Muscle layer of duodenum (tissue), 2 donors: ENCODE data around the gene FAM107B.
A peak's percentile ranks its signal among the peaks of the same experiment; 100 is the strongest.

Experiments
- H3K27ac ChIP-seq: one replicate; pipeline ENCODE4 v1.7.0; 2013; ENCODE audit warnings: mild to moderate bottlenecking, low read length
- H3K27me3 ChIP-seq: one replicate; pipeline ENCODE4 v1.7.0; 2013; ENCODE audit warnings: low read depth, mild to moderate bottlenecking, control low read depth, low read length
- H3K36me3 ChIP-seq, 2 donors: one replicate each; pipeline ENCODE4 v1.7.0; 2013; ENCODE audit warnings: low read length in 2 of 2, control low read depth in 1 of 2, mild to moderate bottlenecking in 1 of 2; ENCODE audit not compliant: insufficient read depth in 2 of 2, control insufficient read depth in 1 of 2
- H3K4me1 ChIP-seq, 2 donors: one replicate each; pipeline ENCODE4 v1.7.0; 2013; ENCODE audit warnings: low read length in 2 of 2, mild to moderate bottlenecking in 2 of 2, control low read depth in 1 of 2, moderate library complexity in 1 of 2; ENCODE audit not compliant: insufficient read depth in 2 of 2, control insufficient read depth in 1 of 2
- H3K4me3 ChIP-seq, 2 donors: one replicate each; pipeline ENCODE4 v1.7.0; 2013; ENCODE audit warnings: low read length in 2 of 2, low read depth in 1 of 2, mild to moderate bottlenecking in 1 of 2
- H3K9me3 ChIP-seq, 2 donors: one replicate each; pipeline ENCODE4 v1.7.0; 2013; ENCODE audit warnings: low read length in 2 of 2, control low read depth in 1 of 2, mild to moderate bottlenecking in 1 of 2; ENCODE audit not compliant: control insufficient read depth in 1 of 2
- donor health status: healthy.

The FAM107B gene

DNA sequence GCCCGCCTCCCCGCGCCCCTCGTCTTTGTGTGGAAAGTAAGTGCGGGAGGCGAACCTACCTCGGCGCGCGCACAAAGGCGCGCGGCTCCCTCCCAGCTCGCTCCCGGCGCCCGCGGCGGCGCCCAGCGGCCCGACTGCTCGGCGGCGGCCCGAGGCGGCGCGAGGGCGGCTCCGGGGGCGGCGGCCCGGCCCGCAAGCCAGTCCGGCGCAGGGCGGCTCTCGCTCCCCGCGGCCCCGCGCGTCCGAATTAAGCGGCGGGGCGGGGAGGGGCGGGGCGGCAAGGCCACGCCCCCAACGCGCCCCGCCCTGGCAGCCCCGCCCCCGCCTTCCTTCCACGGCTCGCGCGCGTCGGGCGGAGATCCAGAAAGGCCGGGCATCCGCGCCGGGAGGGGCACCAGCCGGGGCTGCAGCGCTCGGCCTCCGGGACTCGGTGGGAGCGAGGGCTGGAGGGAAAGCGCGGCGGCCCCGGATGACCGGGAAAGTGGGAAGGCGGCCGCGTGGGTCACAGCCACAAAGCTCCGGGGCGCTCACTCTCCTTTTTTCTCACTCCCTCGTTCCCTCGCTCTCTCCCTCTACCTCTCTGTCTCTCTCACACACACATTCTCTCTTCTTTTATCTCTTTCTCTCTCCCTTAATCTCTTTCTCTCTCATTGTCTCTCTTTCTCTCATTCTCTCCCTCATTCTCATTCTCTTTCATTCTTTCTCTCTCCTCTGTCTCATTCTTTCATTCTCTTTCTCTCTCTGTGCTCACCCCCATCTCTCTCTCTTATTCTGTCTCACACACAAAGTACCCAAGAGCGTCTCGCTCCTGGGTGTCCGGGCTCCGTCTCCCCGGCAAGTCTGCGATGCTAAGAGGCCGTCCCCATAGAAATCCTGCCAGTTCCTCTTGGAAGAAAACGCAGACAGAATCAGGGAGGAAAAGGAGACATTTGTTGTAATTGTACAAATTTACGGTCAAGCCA lies 170.2 kb downstream of the FAM107B start:
- Histone ChIP-seq H3K27ac (peak overlapping the region; percentile 86), H3K4me1 (peaks cover 15 to 23% of the 10 kb centered on the region in 2 donors), H3K36me3 (peaks cover 2 to 5% of the 10 kb centered on the region in 2 donors), H3K27me3 (no peaks in the 10 kb centered on the region), H3K9me3 (no peaks in the 10 kb centered on the region), H3K4me3 (peak overlapping the region; percentile 59 to 74)

DNA sequence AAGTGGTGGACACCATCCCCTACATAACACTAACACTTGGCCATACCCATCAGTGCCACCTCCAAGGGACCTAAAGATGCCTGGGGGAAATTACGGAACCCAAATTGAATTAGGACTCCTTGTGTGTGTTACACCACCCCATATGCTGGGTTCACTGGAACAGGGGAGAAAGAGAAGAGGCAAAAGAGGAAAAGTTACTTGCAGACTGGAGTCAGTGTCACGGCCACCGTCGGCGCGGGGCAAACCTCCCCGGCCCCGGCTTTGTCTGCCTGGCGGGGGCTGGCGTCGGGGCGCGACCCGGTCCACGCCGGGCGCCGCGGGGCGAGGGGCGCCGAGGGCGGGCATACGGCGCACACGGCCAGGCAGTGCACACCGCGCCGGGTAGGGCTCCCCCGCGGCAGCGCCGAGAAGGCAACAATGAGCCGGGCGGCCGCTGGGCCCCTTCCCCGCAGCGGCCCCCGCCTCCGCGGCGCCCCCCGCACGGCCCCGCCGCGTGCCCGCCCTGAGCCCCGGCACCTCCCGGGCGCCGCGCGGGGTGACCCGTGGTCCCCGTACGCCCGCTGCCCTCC lies 171.1 kb downstream of the FAM107B start:
- Histone ChIP-seq H3K27ac (peak overlapping the region; percentile 69), H3K9me3 (no peaks in the 10 kb centered on the region), H3K4me1 (peaks cover 15 to 23% of the 10 kb centered on the region in 2 donors), H3K36me3 (peaks cover 9 to 10% of the 10 kb centered on the region in 2 donors), H3K4me3 (peak overlapping the region; percentile 80 to 98), H3K27me3 (no peaks in the 10 kb centered on the region)

DNA sequence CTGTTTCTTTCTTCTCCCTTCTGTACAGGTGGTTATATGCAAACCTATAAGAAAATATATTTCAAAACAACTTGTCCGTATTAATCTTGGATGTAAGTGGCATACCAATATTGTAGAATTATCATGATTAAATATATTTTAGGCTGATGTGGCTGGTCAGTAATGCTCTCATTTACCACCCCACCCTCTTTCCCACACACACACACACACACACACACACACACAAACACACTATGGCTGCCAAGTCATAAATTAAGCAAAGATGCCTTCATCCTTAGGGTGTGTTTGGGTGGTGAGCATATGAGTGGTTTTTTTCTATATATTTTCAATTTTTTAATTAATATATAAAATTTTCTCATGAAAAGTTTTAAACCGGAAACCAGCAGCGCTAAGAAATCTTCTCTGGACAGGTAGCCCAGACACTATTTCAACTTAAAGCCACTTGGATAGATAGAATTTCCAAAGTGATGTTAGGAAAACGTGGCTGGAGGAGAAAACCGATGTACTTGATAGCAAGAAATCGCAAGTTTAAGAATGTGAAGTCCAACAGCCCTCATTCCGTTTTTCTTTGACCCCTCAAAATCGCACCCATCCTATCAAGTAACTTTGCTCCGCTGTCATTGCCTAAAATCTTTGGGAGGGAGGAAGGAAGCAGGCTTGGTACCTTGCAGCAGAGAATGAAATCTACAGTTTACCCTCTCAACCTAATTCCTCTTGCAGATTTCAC lies 171.7 kb downstream of the FAM107B start:
- Histone ChIP-seq H3K27ac (peak overlapping the region; percentile 69), H3K9me3 (no peaks in the 10 kb centered on the region), H3K4me1 (peaks cover 15 to 23% of the 10 kb centered on the region in 2 donors), H3K27me3 (no peaks in the 10 kb centered on the region), H3K4me3 (peak overlapping the region; percentile 80 to 98), H3K36me3 (peaks cover 15 to 16% of the 10 kb centered on the region in 2 donors)

DNA sequence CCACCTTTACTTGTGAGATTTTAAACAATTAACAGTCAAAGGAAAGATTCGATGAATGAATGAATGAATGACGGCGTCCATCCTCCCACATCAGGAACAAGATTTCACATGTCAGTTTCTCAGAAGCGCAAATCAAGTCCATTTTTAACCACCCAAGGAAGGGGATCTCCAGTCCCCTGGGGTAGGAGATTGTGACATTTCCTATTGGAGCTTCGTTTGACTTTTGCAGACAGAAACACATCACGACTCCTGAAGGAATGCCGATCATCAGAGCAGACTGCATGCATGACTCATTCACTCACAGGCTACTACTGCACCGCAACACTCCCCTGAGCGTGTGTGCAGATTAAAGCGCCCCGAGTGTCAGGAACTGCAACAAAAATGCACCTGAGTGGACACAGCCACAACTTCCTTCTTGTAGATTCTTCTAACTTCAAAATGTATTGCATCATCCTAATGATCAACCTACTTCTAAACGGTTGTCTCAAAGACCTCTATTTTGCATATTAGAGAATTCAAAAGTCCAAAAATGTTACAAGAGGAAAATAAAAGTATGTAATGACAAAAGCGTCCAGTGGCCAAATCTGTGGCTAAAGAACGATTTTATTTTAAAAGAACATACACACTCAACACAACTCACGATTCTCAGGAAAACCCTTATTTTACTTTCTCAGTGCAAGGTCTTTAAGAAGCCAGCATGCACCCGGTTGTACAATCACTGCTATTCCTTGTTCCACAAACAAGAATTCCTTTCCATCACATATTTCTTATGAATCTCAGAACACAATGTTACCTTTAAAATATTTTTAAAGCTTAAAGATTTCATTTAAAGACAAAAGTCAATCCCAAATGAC lies 172.6 kb downstream of the FAM107B start:
- no peaks in the 10 kb centered on the region for H3K27me3 ChIP-seq
- H3K9me3 ChIP-seq, result no peaks in the 10 kb centered on the region
- H3K4me3 ChIP-seq, result peak overlapping the region; percentile 37 to 41
- no peak overlapping the region for H3K27ac ChIP-seq
- peaks cover 16% of the 10 kb centered on the region in 2 donors for H3K36me3 ChIP-seq
- H3K4me1 ChIP-seq, result peaks cover 15 to 23% of the 10 kb centered on the region in 2 donors

DNA sequence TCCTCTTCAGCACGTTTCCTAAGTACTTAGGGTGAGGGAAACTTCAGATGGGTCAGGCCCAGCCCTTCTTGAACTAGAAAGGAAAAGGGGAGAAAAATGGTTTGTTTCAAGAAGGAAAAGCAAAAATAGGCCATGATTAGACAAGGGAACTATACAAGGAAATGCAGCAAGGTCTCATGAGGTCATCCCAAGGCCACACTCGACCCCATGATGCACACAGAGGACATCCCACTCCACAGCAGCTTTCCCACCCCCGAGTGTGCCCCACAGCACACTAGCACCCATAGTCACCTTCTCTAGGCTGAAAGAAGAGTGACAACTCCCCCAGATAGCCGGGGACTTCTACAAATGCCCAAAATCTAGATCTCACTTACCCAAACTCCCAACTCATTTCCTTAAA lies 173.4 kb downstream of the FAM107B start:
- no peak overlapping the region for H3K27ac ChIP-seq
- H3K27me3 ChIP-seq, result no peaks in the 10 kb centered on the region
- peaks cover 16% of the 10 kb centered on the region in 2 donors for H3K36me3 ChIP-seq
- H3K4me3 ChIP-seq, result no peak overlapping the region
- H3K4me1 ChIP-seq, result peaks cover 15 to 23% of the 10 kb centered on the region in 2 donors
- no peaks in the 10 kb centered on the region for H3K9me3 ChIP-seq

DNA sequence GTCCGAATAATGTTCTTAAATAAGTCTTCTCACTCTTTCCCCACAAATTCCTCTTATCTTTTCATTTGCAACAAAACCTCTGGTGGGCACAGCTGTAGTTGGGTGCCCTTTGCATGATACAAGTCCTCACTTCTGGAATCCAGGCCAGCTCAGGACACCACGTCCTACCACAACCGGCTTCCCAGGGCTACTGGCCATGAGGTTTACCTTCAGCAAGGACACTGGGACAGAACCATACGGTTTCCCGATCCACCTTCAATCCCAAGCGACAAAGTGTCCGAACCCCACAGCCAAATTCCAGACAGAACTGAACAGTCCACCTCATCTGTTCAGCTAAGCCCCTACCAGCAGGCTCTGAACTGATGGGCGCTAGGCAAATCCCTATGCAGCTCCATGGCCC lies 174.6 kb downstream of the FAM107B start:
- H3K9me3 ChIP-seq, result no peaks in the 10 kb centered on the region
- no peak overlapping the region for H3K27ac ChIP-seq
- H3K27me3 ChIP-seq, result no peaks in the 10 kb centered on the region
- peaks cover 16% of the 10 kb centered on the region in 2 donors for H3K36me3 ChIP-seq
- no peak overlapping the region for H3K4me3 ChIP-seq
- H3K4me1 ChIP-seq, result peaks cover 15 to 18% of the 10 kb centered on the region in 2 donors

DNA sequence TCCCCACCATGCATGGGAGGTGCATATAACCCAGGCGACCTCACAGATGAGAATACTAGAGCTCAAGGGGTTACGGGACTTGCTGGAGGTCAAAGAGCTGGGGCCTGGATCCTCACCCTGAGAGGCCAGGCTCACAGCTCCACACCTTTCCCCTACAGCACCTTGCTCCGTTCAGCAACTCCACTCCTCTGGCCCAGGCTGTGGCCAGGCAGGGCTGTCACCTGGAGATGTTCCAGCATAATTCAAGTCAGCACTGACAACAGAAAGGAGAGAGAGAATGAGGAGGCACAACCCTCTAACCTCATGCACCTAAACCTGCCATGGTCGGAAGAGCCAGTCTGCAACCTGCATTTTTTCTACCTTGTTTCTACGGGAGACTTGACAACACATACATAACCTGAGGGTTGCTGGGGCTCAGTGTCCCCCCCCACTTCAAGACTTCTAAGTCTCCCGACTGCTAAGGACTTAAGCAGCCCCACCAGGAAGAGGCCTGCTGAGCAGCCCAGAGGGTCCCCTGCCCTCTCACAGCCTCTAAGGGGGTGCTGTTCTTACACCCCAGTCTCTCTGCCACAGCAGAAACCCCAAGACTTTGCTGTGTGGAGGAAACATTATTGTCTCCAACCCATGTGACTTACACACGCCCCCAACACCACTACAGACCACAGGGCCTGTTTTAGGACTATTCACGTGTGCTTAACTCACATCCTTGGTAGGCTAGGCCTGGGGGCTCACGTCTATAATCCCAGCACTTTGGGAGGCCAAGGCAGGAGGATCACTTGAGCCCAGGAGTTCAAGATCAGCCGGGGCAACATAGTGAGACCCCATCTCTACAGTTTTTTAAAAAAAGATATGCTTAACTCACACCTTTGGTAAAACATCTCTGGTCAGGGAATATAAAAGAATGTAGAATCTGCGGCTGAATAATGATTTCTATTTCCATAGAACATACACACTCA lies 175.6 kb downstream of the FAM107B start:
- Histone ChIP-seq H3K27ac (no peak overlapping the region), H3K9me3 (no peaks in the 10 kb centered on the region), H3K36me3 (peaks cover 16% of the 10 kb centered on the region in 2 donors), H3K4me3 (no peak overlapping the region), H3K27me3 (no peaks in the 10 kb centered on the region), H3K4me1 (peaks cover 15 to 22% of the 10 kb centered on the region in 2 donors)

DNA sequence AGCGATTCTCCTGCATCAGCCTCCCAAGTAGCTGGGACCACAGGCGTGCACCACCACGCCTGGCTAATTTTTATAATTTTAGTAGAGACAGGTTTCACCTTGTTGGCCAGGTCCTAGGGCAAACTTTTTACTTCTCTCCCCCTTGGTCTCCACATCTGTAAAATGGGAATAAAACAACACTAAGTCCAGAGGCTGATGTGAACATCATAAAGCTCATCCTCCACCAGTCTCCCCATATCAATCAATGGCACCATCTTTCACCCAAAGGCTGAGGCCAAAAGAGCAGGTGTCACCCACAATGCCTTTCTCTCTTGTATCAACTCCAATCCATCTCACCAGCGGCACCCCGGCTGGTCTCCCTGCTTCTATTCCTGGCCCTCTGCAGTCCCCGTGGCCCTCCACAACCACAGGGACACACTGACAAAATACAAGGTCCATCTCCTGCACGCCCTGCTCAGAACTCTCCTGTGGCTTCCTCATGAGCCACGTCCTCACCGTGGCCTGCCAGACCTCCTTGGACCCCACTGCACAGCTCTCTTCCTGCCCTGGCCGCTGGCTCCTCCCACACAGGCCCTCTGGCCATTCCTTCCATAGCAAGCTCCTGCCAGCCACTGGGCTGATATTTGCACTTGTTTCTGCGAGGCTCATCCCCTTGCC lies 179.0 kb downstream of the FAM107B start:
- H3K4me3 ChIP-seq, result no peak overlapping the region
- H3K27ac ChIP-seq, result no peak overlapping the region
- peaks cover 0 to 13% of the 10 kb centered on the region in 2 donors for H3K4me1 ChIP-seq
- no peaks in the 10 kb centered on the region for H3K27me3 ChIP-seq
- H3K9me3 ChIP-seq, result no peaks in the 10 kb centered on the region
- peaks cover 16 to 19% of the 10 kb centered on the region in 2 donors for H3K36me3 ChIP-seq

DNA sequence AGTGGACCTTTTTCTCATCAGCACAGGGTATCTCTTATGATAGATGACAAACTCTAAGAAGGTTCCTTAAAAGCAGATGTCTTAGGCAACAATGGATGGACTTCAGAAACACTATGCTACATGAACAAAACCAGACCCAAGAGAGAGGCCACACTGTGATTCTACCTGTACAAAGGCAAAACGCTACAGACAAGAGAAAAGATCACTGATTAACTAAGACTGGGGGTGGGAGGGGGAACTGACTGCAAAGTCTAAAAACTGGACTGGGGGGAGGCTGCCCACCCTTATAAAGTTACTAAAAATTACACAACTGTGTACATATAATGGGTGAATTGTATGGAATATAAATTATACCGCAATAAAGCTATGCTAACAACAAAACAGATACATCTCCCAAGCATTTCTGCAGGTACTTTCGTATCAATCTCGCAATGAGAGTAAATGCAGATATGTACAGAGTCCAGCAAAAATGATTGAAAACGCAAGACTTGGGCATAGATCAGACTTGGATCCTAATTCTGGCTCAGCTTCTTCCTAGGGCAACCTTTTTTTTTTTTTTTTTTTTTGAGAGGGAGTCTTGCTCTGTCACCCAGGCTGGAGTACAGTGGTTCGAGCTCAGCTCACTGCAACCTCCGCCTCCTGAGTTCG lies 179.7 kb downstream of the FAM107B start:
- Histone ChIP-seq H3K27me3 (no peaks in the 10 kb centered on the region), H3K4me1 (peaks cover 0 to 13% of the 10 kb centered on the region in 2 donors)

More for the DNA sequence above, 179.7 kb downstream of the FAM107B start:
- Histone ChIP-seq H3K9me3 (no peaks in the 10 kb centered on the region), H3K36me3 (peaks cover 13 to 19% of the 10 kb centered on the region in 2 donors), H3K4me3 (no peak overlapping the region), H3K27ac (no peak overlapping the region)
